ENCODE data around the gene MEX3B.
"Not testable (repeated sequence)": the region's sequence is repeated elsewhere in the genome, so short reads cannot be mapped to it uniquely, and the experiment has no call there.

MEX3B gene

DNA sequence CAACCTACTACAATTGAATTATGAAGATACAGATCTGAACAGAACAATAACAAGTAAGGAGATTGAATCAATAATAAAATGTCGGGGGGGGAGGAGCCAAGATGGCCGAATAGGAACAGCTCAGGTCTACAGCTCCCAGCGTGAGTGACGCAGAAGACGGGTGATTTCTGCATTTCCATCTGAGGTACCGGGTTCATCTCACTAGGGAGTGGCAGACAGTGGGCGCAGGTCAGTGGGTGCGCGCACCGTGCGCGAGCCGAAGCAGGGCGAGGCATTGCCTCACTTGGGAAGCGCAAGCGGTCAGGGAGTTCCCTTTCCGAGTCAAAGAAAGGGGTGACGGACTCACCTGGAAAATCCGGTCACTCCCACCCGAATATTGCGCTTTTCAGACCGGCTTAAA is 50.7 kb downstream of the MEX3B start:
- not testable (repeated sequence) for DNase-seq

DNA sequence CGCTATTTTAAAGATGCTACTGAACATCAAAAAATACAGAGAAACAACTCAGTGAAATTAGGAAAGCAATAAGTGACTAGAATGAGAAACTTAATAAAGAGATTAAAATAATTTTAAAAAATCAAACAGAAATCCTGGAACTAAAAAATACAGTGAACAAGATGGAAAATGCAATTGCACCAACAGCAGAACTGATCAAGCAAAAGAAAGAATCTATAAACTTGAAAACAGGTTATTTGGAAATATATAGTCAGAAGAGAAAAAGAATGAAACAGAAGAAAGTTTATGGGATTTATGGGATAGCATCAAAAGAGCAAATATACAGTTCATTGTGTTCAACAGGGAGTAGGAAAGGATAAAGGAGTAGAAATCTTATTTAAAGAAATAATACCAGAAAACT is 53.3 kb downstream of the MEX3B start:
- DNase-seq, result no peak

All from activated CD4-positive, alpha-beta T cell treated with anti-CD3 and anti-CD28 coated beads, Interleukin-2, amount 50 U/mL, for 4 hours (primary cell).